Fibroblast of skin of right biceps (primary cell): ENCODE results near the gene C11orf16.

Experiments
- DNase-seq: peaks from one replicate; pipeline ENCODE4 v3.0.0-alpha.2; 2013

The C11orf16 gene

DNA sequence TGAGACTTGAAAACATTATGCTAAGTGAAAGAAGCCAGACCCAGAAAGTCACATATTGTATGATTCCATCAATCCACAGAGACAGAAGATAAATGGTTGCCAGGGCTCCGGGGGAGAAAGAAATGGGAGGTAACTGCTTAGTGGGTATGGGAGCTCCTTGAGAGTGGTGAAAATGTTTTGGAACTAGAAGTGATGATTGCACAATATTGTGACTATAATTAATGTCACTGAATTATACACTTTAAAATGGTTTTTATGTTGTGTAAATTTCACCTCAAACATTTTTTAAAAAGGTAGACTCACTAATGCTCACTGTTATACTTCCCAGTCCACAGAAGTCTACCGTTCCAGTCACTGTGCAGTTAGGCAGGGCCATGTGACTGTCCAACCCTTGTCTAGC is 54.0 kb downstream of the C11orf16 start:
- no peak for DNase-seq

DNA sequence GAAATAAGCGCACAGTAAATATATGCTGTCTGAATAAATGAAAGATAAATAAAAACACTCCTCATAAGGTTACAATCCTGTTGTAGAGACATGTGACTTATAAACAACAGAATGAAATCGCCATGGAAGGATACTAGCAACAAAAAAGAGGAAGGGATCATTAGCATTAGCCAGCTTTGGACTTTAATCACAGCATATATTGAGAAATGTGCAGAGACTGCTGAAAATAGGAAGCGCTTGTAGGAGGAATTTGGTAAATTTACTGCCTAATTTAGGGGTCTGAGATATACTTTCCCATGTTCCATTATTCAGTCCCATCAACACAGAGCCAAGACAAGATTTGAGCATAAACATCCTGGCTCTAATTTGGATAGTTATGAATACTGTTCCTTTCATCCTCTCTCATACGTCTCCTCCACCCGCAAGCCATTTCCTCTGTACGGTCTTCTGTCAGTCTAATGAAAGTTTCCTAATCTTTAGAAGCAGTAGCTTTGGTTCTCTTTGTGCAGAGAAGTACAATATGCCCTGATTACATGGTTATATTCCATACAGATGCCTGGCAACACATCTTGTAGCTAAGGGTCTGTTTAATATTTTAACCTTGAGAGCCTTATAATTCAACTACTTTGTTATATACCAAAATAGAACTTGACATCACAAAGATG is 58.9 kb downstream of the C11orf16 start:
- DNase-seq: peak; percentile 17

DNA sequence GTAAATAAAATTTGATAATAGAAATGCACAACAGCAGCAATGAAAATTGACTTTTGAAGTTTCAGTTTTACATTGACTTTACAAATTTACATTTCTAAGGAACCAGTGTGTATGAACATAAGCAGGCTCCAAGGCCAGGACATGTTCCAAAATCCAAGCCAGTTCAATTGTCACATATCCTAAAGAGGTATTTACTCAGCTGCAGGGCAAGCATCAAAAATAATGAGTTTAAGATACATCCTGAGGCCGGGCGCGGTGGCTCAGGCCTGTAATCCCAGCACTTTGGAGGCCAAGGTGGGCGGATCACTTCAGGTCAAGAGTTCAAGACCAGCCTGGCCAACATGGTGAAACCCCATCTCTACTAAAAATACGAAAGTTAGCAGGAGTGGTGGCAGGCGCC is 60.8 kb downstream of the C11orf16 start:
- peak; percentile 4 for DNase-seq

DNA sequence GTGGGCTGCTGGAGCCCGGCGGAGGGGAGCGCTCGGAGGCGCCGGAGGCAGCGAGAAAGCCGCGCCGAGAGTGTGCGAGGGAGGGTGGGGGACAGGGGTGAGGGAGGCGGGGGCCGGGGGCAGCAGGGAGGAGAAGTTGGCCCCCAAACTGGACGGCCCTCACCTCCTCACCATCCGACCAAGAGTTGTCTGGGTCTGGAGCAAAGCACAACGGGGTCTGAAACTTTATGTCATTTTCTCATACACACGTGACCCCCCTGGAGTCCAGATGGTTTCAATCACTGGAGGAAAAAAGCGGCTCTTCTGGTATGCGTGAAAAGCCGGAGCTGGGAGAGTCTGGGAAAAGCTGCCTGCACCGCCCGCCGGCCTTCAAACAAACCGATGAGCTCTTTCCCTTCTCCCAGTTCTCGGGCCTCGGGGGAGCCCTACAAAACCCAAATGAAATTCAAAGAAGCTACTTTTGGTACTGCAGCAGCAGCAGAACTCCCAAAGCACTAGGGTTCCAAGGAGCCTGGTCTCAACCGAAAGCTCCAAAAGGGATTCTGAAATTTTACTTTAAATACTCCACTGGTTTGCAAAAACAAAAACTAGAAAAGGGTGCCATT is 61.5 kb downstream of the C11orf16 start:
- DNase-seq: peak; percentile 97

DNA sequence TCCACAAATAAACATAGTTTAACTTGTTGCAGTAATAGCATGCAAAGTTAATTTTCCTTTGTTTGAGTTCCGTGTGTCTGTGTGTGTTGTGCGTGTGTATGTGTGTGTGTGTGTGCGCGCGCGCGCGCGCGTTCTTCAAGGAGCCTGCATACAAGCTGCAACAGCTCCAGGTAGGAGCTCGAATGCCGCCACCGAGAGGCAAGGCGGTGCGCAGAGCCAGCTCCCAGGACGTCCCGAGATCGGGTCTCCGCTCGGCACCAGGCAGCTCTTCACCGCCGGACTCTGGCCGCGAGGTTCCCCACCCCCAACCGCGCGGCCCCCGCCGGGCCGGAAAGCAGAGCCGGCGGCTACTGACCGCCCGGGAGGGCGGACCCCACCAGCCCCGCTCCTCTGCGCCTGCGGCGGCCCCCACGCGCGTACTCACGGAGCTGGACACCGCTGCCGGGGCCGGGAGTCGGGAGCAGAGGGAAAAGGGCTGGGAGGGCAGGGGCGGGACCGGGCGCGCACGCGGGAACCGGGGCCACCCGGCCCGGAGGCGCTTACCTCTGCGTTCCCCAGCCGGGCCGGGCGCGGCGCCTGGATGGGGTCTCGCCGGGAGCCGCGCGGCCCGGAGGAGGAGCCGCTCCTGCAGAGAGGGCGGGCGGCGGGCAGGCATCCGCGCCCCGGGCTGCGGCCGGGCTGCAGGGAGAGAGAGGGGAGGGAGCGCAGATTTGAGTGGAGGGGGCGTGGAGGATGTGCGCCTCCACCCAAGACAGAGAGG is 62.2 kb downstream of the C11orf16 start:
- DNase-seq: peak; percentile 73
